IPS-18a (cell line): ENCODE measurements around the gene PARD6A.

Experiments used
- H3K27ac ChIP-seq: one replicate; pipeline ENCODE4 v1.5.1; 2013; ENCODE audit warnings: low read length
- H3K27me3 ChIP-seq: one replicate; pipeline ENCODE4 v1.6.1; 2013; ENCODE audit warnings: mild to moderate bottlenecking, low read length; ENCODE audit not compliant: control insufficient read depth, insufficient read depth
- H3K36me3 ChIP-seq: one replicate; pipeline ENCODE4 v1.6.1; 2013; ENCODE audit warnings: low read depth, low read length; ENCODE audit not compliant: control insufficient read depth
- H3K4me1 ChIP-seq: one replicate; pipeline ENCODE4 v1.6.1; 2013; ENCODE audit warnings: low read depth, low read length; ENCODE audit not compliant: control insufficient read depth
- H3K4me3 ChIP-seq: one replicate; pipeline ENCODE4 v1.5.1; 2013; ENCODE audit warnings: low read length
- H3K9ac ChIP-seq: one replicate; pipeline ENCODE4 v1.6.1; 2013; ENCODE audit warnings: mild to moderate bottlenecking, low read length, moderate library complexity
- H3K9me3 ChIP-seq: one replicate; pipeline ENCODE4 v1.6.1; 2013; ENCODE audit warnings: low read depth, low read length; ENCODE audit not compliant: control insufficient read depth

PARD6A gene

GRCh38 chr16:67660564-67661028 lies at the start of gene PARD6A:
PARD6A (plus strand) TSS chr16:67660960; CDS start chr16:67661039, 79 bp downstream.
- H3K27me3 ChIP-seq: peaks cover 12% of the 10 kb centered on the region
- no peaks in the 10 kb centered on the region for H3K36me3 ChIP-seq
- peak within 1 kb of the TSS; percentile 97 for H3K27ac ChIP-seq
- peak within 1 kb of the TSS; percentile 84 for H3K9ac ChIP-seq
- H3K4me3 ChIP-seq: peak within 1 kb of the TSS; percentile 99
- no peaks in the 10 kb centered on the region for H3K9me3 ChIP-seq
- H3K4me1 ChIP-seq: peaks cover under 1% of the 10 kb centered on the region

GRCh38 chr16:67613808-67614207 lies 47.0 kb upstream of the PARD6A start:
- no peak overlapping the region for H3K4me3 ChIP-seq

GRCh38 chr16:67628216-67628615 lies 32.5 kb upstream of the PARD6A start:
- Histone ChIP-seq H3K27ac (no peak overlapping the region), H3K4me3 (no peak overlapping the region), H3K9ac (no peak overlapping the region), H3K36me3 (peaks cover 71% of the 10 kb centered on the region), H3K27me3 (no peaks in the 10 kb centered on the region), H3K9me3 (no peaks in the 10 kb centered on the region), H3K4me1 (no peaks in the 10 kb centered on the region)

More at GRCh38 chr16:67613808-67614207, 47.0 kb upstream of the PARD6A start:
- no peaks in the 10 kb centered on the region for H3K27me3 ChIP-seq
- H3K36me3 ChIP-seq: peaks cover 57% of the 10 kb centered on the region
- H3K9ac ChIP-seq: no peak overlapping the region
- H3K4me1 ChIP-seq: no peaks in the 10 kb centered on the region
- H3K27ac ChIP-seq: no peak overlapping the region
- no peaks in the 10 kb centered on the region for H3K9me3 ChIP-seq

GRCh38 chr16:67632415-67633172 lies 28.2 kb upstream of the PARD6A start:
- Histone ChIP-seq H3K9ac (no peak overlapping the region), H3K4me3 (no peak overlapping the region), H3K4me1 (no peaks in the 10 kb centered on the region), H3K9me3 (no peaks in the 10 kb centered on the region), H3K27ac (no peak overlapping the region), H3K36me3 (peaks cover 61% of the 10 kb centered on the region), H3K27me3 (no peaks in the 10 kb centered on the region)

- Histone ChIP-seq H3K9me3 (no peaks in the 10 kb centered on the region), H3K4me3 (no peak overlapping the region), H3K27me3 (no peaks in the 10 kb centered on the region), H3K4me1 (no peaks in the 10 kb centered on the region), H3K27ac (no peak overlapping the region), H3K36me3 (peaks cover 49% of the 10 kb centered on the region), H3K9ac (no peak overlapping the region)
Measured at GRCh38 chr16:67636713-67637112, 24.0 kb upstream of the PARD6A start.

GRCh38 chr16:67637625-67638024 lies 23.1 kb upstream of the PARD6A start:
- Histone ChIP-seq H3K36me3 (peaks cover 41% of the 10 kb centered on the region), H3K9me3 (no peaks in the 10 kb centered on the region), H3K9ac (no peak overlapping the region), H3K4me3 (no peak overlapping the region), H3K27me3 (no peaks in the 10 kb centered on the region), H3K27ac (no peak overlapping the region), H3K4me1 (no peaks in the 10 kb centered on the region)

- Histone ChIP-seq H3K27me3 (peaks cover 15% of the 10 kb centered on the region), H3K36me3 (peaks cover 21% of the 10 kb centered on the region), H3K9ac (no peak overlapping the region), H3K4me3 (no peak overlapping the region), H3K9me3 (no peaks in the 10 kb centered on the region), H3K4me1 (no peaks in the 10 kb centered on the region), H3K27ac (no peak overlapping the region)
Measured at GRCh38 chr16:67641779-67642708, 18.7 kb upstream of the PARD6A start.

- Histone ChIP-seq H3K27ac (no peak overlapping the region), H3K36me3 (peaks cover 1% of the 10 kb centered on the region), H3K4me3 (no peak overlapping the region), H3K4me1 (no peaks in the 10 kb centered on the region), H3K9ac (no peak overlapping the region), H3K9me3 (no peaks in the 10 kb centered on the region), H3K27me3 (peaks cover 18% of the 10 kb centered on the region)
Measured at GRCh38 chr16:67644038-67644437, 16.7 kb upstream of the PARD6A start.

GRCh38 chr16:67645397-67646121 lies 15.2 kb upstream of the PARD6A start:
- H3K4me3 ChIP-seq: peak overlapping the region; percentile 48

GRCh38 chr16:67647111-67647651 lies 13.6 kb upstream of the PARD6A start:
- peaks cover 43% of the 10 kb centered on the region for H3K27me3 ChIP-seq
- no peaks in the 10 kb centered on the region for H3K4me1 ChIP-seq
- H3K9ac ChIP-seq: no peak overlapping the region
- H3K4me3 ChIP-seq: no peak overlapping the region
- H3K9me3 ChIP-seq: no peaks in the 10 kb centered on the region
- H3K36me3 ChIP-seq: no peaks in the 10 kb centered on the region
- no peak overlapping the region for H3K27ac ChIP-seq

More at GRCh38 chr16:67645397-67646121, 15.2 kb upstream of the PARD6A start:
- no peak overlapping the region for H3K27ac ChIP-seq
- no peaks in the 10 kb centered on the region for H3K36me3 ChIP-seq
- H3K9me3 ChIP-seq: no peaks in the 10 kb centered on the region
- peak overlapping the region; percentile 32 for H3K9ac ChIP-seq
- peaks cover 30% of the 10 kb centered on the region for H3K27me3 ChIP-seq
- no peaks in the 10 kb centered on the region for H3K4me1 ChIP-seq

GRCh38 chr16:67647681-67648080 lies 13.1 kb upstream of the PARD6A start:
- no peaks in the 10 kb centered on the region for H3K4me1 ChIP-seq
- no peaks in the 10 kb centered on the region for H3K36me3 ChIP-seq
- no peak overlapping the region for H3K9ac ChIP-seq
- H3K27ac ChIP-seq: no peak overlapping the region
- no peaks in the 10 kb centered on the region for H3K9me3 ChIP-seq
- no peak overlapping the region for H3K4me3 ChIP-seq
- H3K27me3 ChIP-seq: peaks cover 45% of the 10 kb centered on the region
